Measurements from ENCODE around the gene BBS9. TPM values are rescaled to one million over a fixed set of nuclear protein-coding genes. Genes with fewer than 3 reads are reported as not detected.

Gene BBS9
- total and polyA plus RNA-seq, 2 donors (not counting 3 experiments of a cell fraction or from before 2014, with no cell fraction given), result 5.7 to 17.4 TPM

- H3K27ac ChIP-seq (ENCODE audit: insufficient read depth, low read depth, low read length), result no peak overlapping the region
- H3K27me3 ChIP-seq (ENCODE audit: control insufficient read depth in 2 of 2, insufficient read depth in 2 of 2, low read length in 2 of 2), result peaks cover 18 to 38% of the 10 kb centered on the region in 2 experiments
- FAIRE-seq (no peak), DNase-seq (ENCODE audit: low read depth, low spot score) (no peak)
- intact Hi-C loops (cut with micrococcal nuclease) (no loop called here), dilution Hi-C loops (cut with MboI; ENCODE audit: extremely low pct_ligation_motif_present, low sequenced_read_pairs) (no loop called here)
- H3K79me2 ChIP-seq (ENCODE audit: control insufficient read depth, insufficient read depth, low read length), result no peaks in the 10 kb centered on the region
- no peaks in the 10 kb centered on the region for H3K9me1 ChIP-seq (replicated peaks; ENCODE audit: control insufficient read depth, extremely low read depth, insufficient read depth, low read length)
- H3K4me1 ChIP-seq (ENCODE audit: control insufficient read depth, extremely low read depth, insufficient read depth, low read length), result no peaks in the 10 kb centered on the region
- no peak overlapping the region for H3K4me3 ChIP-seq (replicated peaks in 1 of 3; ENCODE audit: insufficient read depth in 1 of 3, low read depth in 1 of 3, low read length in 3 of 3)
- ChIA-PET POLR2A (no interaction called here), CTCF (interaction anchor here (1.0 to 1.4 kb wide), 2 partner anchors 11 to 28 kb away, joined by 3 to 4 read pairs; no protein-coding TSS in a partner anchor)
- H4K20me1 ChIP-seq (replicated peaks; ENCODE audit: control insufficient read depth, extremely low read depth, insufficient read depth, low read length), result no peaks in the 10 kb centered on the region
- TF ChIP-seq CTCF (IDR thresholded peaks at IDR 0.05; ENCODE audit: extremely low read depth in 1 of 2, insufficient read depth in 1 of 2, low read depth in 1 of 2, low read length in 2 of 2) (no peak), EZH2 (IDR thresholded peaks at IDR 0.05; ENCODE audit: borderline replicate concordance, low read depth, low read length, severe bottlenecking) (no peak), GATA2 (IDR thresholded peaks at IDR 0.05; ENCODE audit: insufficient read depth, insufficient read length, low read depth, low read length) (no peak), FOS (IDR thresholded peaks at IDR 0.05; ENCODE audit: borderline replicate concordance, insufficient read depth, low read length) (no peak), POLR2AphosphoS5 (IDR thresholded peaks at IDR 0.05; ENCODE audit: insufficient read depth, low read depth, low read length) (no peak), JUN (IDR thresholded peaks at IDR 0.05; ENCODE audit: borderline replicate concordance, insufficient read depth, insufficient read length, low read depth) (no peak), POLR2A (IDR thresholded peaks at IDR 0.05; ENCODE audit: low read depth, low read length) (no peak), MYC (IDR thresholded peaks at IDR 0.05; ENCODE audit: low read depth, low read length) (no peak)
- TF ChIP-seq, protein P1, sequence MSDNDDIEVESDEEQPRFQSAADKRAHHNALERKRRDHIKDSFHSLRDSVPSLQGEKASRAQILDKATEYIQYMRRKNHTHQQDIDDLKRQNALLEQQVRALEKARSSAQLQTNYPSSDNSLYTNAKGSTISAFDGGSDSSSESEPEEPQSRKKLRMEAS (IDR thresholded peaks at IDR 0.05; ENCODE audit: insufficient read depth, insufficient read length), result no peak
- H3K9me3 ChIP-seq (replicated peaks; ENCODE audit: control insufficient read depth, insufficient read depth, low read length), result no peaks in the 10 kb centered on the region
- H3K4me2 ChIP-seq (ENCODE audit: insufficient read depth, low read length), result no peak overlapping the region
- no peaks in the 10 kb centered on the region for H3K36me3 ChIP-seq (ENCODE audit: control insufficient read depth in 2 of 2, extremely low read depth in 1 of 2, insufficient read depth in 2 of 2, low read length in 2 of 2)
- no peak overlapping the region for H3K9ac ChIP-seq (replicated peaks; ENCODE audit: extremely low read depth, insufficient read depth, low read length)
- no peak overlapping the region for H2AFZ ChIP-seq (ENCODE audit: low read depth, low read length)
- no TSS peak for BruUV-seq (replicated peaks)
These were observed 49.3 kb upstream of the BBS9 start for GRCh38 chr7:33079763-33080690.

All from endothelial cell of umbilical vein (primary cell).